ENCODE measurements around the gene IGF2R. TPM values are rescaled to one million over a fixed set of nuclear protein-coding genes. Genes with fewer than 3 reads are reported as not detected.

IGF2R gene
- total RNA-seq, 4 donors from 2014 or later = 38.2 to 56.1 (median 52.0) TPM

DNA sequence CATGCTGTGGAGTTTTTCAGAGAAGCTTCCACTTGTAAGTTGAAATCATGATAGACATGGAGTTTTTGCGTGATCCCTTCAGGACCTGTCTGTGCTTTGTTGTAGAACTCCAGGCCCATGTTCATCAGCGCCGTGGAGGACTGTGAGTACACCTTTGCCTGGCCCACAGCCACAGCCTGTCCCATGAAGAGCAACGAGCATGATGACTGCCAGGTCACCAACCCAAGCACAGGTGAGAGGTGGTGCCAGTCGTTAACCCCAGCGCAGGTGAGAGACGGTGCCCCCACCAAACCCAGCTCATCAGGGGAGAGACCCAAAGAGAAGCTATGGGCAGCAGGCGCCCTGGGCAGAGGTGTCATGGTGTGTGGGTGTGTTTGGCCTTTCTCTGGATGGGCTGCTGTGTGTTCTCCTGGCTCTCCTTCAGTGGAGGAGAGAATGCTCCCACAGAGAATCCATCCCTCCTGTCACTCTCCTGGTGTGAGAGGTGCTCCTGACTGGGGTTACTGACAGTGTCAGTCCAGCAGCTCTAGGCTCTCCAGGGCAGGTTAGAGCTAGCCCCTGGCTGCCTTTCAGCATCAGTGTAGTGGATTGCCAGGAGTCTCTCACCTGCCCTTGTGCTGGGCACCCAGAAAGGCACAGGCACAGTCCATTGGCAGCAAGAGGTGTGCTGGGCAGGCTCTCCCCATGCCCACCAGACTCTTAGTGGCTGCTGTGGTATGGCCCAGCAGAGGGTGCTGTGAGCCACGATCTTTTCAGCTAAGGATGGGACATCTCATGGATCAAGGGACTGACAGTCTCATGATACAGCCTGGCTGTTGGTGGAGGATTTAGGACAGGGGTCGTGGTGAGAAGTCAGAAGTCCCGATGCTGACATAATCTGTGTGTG is 103.2 kb downstream of the IGF2R start:
- 59 to 68% methylated on average over 3 to 4 of the region's 11 CpGs for WGBS, 2 donors
- TF ChIP-seq POLR2A (IDR thresholded peaks at IDR 0.05) = no peak
- TF ChIP-seq, protein P1, sequence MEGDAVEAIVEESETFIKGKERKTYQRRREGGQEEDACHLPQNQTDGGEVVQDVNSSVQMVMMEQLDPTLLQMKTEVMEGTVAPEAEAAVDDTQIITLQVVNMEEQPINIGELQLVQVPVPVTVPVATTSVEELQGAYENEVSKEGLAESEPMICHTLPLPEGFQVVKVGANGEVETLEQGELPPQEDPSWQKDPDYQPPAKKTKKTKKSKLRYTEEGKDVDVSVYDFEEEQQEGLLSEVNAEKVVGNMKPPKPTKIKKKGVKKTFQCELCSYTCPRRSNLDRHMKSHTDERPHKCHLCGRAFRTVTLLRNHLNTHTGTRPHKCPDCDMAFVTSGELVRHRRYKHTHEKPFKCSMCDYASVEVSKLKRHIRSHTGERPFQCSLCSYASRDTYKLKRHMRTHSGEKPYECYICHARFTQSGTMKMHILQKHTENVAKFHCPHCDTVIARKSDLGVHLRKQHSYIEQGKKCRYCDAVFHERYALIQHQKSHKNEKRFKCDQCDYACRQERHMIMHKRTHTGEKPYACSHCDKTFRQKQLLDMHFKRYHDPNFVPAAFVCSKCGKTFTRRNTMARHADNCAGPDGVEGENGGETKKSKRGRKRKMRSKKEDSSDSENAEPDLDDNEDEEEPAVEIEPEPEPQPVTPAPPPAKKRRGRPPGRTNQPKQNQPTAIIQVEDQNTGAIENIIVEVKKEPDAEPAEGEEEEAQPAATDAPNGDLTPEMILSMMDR (IDR thresholded peaks at IDR 0.05) = no peak
- intact Hi-C loops (cut with DNase I) = no loop called here
- Histone ChIP-seq H3K36me3 (peaks cover 21 to 100% (median 48%) of the 10 kb centered on the region in 3 donors), H3K27me3 (no peaks in the 10 kb centered on the region), H3K4me3 (no peak overlapping the region), H3K27ac (no peak overlapping the region), H3K9me3 (no peaks in the 10 kb centered on the region), H3K4me1 (no peaks in the 10 kb centered on the region)
- no peak for DNase-seq

DNA sequence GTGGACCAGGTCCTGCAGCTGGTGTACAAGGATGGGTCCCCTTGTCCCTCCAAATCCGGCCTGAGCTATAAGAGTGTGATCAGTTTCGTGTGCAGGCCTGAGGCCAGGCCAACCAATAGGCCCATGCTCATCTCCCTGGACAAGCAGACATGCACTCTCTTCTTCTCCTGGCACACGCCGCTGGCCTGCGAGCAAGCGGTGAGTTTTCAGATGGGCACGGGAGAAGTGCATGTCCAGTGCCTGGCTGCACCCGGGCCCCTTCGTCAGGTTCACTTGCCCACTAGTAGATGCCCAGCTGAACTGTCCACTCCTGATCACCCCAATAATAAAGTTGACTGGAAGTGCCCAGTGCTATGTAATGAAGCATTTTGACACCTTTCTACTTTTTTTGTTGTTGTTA is 104.4 kb downstream of the IGF2R start:
- intact Hi-C loops (cut with DNase I) = no loop called here
- H3K36me3 ChIP-seq = peaks cover 21 to 100% (median 56%) of the 10 kb centered on the region in 3 donors
- no peak overlapping the region for H3K4me3 ChIP-seq
- H3K27me3 ChIP-seq = no peaks in the 10 kb centered on the region
- WGBS, 2 donors = 96 to 97% methylated on average over 8 to 9 of the region's 9 CpGs
- H3K4me1 ChIP-seq = no peaks in the 10 kb centered on the region
- no peaks in the 10 kb centered on the region for H3K9me3 ChIP-seq
- TF ChIP-seq, protein P1 (IDR thresholded peaks at IDR 0.05) = no peak
- TF ChIP-seq POLR2A (IDR thresholded peaks at IDR 0.05) = no peak
- DNase-seq = no peak
- no peak overlapping the region for H3K27ac ChIP-seq

DNA sequence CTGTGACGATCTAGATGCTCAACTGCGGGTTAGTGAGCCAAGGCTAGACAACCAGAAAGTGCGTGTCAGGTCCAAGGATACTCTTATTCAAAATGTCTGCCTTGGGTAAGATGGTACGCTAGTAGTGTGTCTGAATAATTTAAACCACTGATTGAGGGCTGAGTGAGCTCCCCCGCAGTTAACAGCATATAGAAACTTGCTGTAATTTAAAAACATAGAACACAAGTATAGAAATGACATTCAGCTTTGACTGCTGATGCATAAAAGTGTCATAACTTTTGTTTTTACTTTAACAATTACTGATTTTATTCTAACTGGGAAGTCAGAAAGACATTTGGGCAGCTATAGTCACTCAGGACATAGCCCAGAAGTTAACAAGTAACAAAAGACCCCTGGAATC is 107.1 kb downstream of the IGF2R start:
- no peaks in the 10 kb centered on the region for H3K27me3 ChIP-seq
- no peak overlapping the region for H3K27ac ChIP-seq
- H3K4me3 ChIP-seq = no peak overlapping the region
- TF ChIP-seq, protein P1 (IDR thresholded peaks at IDR 0.05) = no peak
- TF ChIP-seq POLR2A (IDR thresholded peaks at IDR 0.05) = no peak
- intact Hi-C loops (cut with DNase I) = no loop called here
- DNase-seq = no peak
- 88 to 93% methylated on average over 5 of the region's 5 CpGs for WGBS, 2 donors
- peaks cover 27 to 100% (median 57%) of the 10 kb centered on the region in 3 donors for H3K36me3 ChIP-seq
- no peaks in the 10 kb centered on the region for H3K9me3 ChIP-seq
- no peaks in the 10 kb centered on the region for H3K4me1 ChIP-seq

DNA sequence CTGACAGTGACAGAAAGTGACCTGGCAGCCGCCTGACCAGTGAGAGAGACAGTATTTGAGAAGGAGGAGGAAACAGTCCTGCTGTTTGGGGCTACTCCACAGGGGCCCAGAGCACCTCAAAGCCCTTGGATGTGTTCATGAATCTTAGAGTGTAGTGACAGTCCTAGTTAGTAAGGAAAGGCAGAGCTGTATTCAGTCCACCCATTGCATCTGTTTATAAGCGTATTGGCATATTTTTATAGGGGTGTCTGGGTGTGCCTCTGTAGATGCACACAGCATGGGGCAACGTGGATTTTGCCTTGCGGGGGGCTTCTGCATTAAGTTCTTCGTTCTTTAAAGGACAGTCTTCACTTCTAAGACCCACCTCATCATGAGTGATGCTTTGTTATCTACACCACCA is 108.1 kb downstream of the IGF2R start:
- H3K27ac ChIP-seq = no peak overlapping the region
- no peak for TF ChIP-seq POLR2A (IDR thresholded peaks at IDR 0.05)
- TF ChIP-seq, protein P1 (IDR thresholded peaks at IDR 0.05) = no peak
- no peak for DNase-seq
- WGBS, 2 donors = 85 to 86% methylated on average over 5 of the region's 5 CpGs
- no peaks in the 10 kb centered on the region for H3K4me1 ChIP-seq
- peaks cover 33 to 100% (median 58%) of the 10 kb centered on the region in 3 donors for H3K36me3 ChIP-seq
- H3K9me3 ChIP-seq = no peaks in the 10 kb centered on the region
- no peaks in the 10 kb centered on the region for H3K27me3 ChIP-seq
- intact Hi-C loops (cut with DNase I) = no loop called here
- no peak overlapping the region for H3K4me3 ChIP-seq

DNA sequence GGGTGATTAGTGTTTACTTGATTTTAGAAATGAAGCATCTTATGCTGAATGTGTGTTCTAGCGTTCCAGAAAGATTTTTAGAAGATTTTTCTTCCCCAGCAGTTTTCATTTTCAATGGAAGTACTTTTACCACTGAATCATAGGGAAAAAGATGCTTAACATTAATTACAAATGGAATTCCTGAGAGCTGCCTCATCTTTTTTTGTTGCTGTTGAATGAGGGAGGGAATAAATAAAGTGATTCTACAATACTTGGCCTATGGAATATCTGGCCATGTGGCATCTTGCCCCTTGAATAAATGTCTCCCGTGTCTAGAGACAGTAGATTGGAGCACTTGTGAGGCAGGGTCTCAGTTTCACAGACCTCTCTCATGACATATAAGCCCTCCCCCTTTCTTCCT is 108.6 kb downstream of the IGF2R start:
- H3K4me1 ChIP-seq = no peaks in the 10 kb centered on the region
- no peak for DNase-seq
- H3K36me3 ChIP-seq = peaks cover 33 to 100% (median 58%) of the 10 kb centered on the region in 3 donors
- TF ChIP-seq POLR2A (IDR thresholded peaks at IDR 0.05) = no peak
- H3K27ac ChIP-seq = no peak overlapping the region
- no peaks in the 10 kb centered on the region for H3K9me3 ChIP-seq
- intact Hi-C loops (cut with DNase I) = no loop called here
- H3K27me3 ChIP-seq = no peaks in the 10 kb centered on the region
- no peak overlapping the region for H3K4me3 ChIP-seq
- 75 to 79% methylated on average over 2 of the region's 2 CpGs for WGBS, 2 donors

Data from esophagus squamous epithelium (tissue), 5 donors.